IMR-90 (cell line): ENCODE data around the gene GAD2. TPM values are rescaled to one million over a fixed set of nuclear protein-coding genes. Genes with fewer than 3 reads are reported as not detected.

ENCODE experiments used
- ATAC-seq: fragments of 200-7000 bp; cut with Tn5 transposase; 2 replicates; pipeline ENCODE4 v1.9.1; 2020; ENCODE audit warnings: low read depth, mild to moderate bottlenecking, moderate library complexity
- BruUV-seq: library from RNA; stranded (reverse); fragments of 400-500 nt; replicated peaks from 2 replicates; lab custom pipeline; 2021; lab: Mats Ljungman, UMichigan
- CTCF ChIA-PET: fragments of 300-600 bp; formaldehyde crosslinking; extraction: SDS; loops from one replicate; lab custom pipeline; 2021; ENCODE audit warnings: antibody characterized with exemption; lab: Yijun Ruan, JAX
- POLR2A ChIA-PET: fragments of 300-600 bp; sonication (Branson Sonifier 250); formaldehyde crosslinking; loops from one replicate; lab custom pipeline; 2022; ENCODE audit warnings: antibody characterized with exemption; ENCODE audit not compliant: unreplicated experiment; lab: Charles Lee
- DNase-seq: peaks from one replicate; pipeline ENCODE4 v3.0.0; 2013
- H2AFZ ChIP-seq: replicated peaks from 2 replicates; pipeline ENCODE3; 2013; ENCODE audit warnings: low read length, mild to moderate bottlenecking; ENCODE audit not compliant: poor library complexity
- H2AK5ac ChIP-seq: 2 replicates; pipeline ENCODE4 v1.6.1; 2013; ENCODE audit warnings: low read depth, low read length, inconsistent platforms
- H2AK9ac ChIP-seq: replicated peaks from 2 replicates; pipeline ENCODE3; 2013; ENCODE audit warnings: mild to moderate bottlenecking, low read depth, low read length, moderate library complexity; ENCODE audit not compliant: poor library complexity
- H2BK120ac ChIP-seq: 2 replicates; pipeline ENCODE4 v1.6.1; 2013; ENCODE audit warnings: low read depth, low read length, inconsistent platforms
- H2BK15ac ChIP-seq: 3 replicates; pipeline ENCODE4 v1.6.1; 2013; ENCODE audit warnings: low read depth, low read length, inconsistent platforms
- H2BK20ac ChIP-seq: 2 replicates; pipeline ENCODE4 v1.6.1; 2013; ENCODE audit warnings: low read depth, mild to moderate bottlenecking, inconsistent platforms, low read length, moderate library complexity
- H2BK5ac ChIP-seq: 2 replicates; pipeline ENCODE4 v1.6.1; 2013; ENCODE audit warnings: mild to moderate bottlenecking, low read depth, low read length, inconsistent platforms; ENCODE audit not compliant: poor library complexity, severe bottlenecking
- H3K14ac ChIP-seq: replicated peaks from 2 replicates; pipeline ENCODE4 v1.6.1; 2013; ENCODE audit warnings: low read depth, low read length, inconsistent platforms
- H3K18ac ChIP-seq: 2 replicates; pipeline ENCODE4 v1.6.1; 2013; ENCODE audit warnings: low read depth, low read length, control low read depth
- H3K23ac ChIP-seq: 2 replicates; pipeline ENCODE4 v1.6.1; 2013; ENCODE audit warnings: low read depth, low read length, inconsistent platforms
- H3K27ac ChIP-seq: 2 replicates; pipeline ENCODE4 v1.5.1; 2013; ENCODE audit warnings: mild to moderate bottlenecking, control low read depth, low read length; ENCODE audit not compliant: insufficient read depth
- H3K27me3 ChIP-seq: 2 replicates; pipeline ENCODE4 v1.6.1; 2013; ENCODE audit warnings: low read length; ENCODE audit not compliant: control insufficient read depth, insufficient read depth
- H3K36me3 ChIP-seq: 2 replicates; pipeline ENCODE4 v1.6.1; 2013; ENCODE audit warnings: low read length, mixed read lengths; ENCODE audit not compliant: control insufficient read depth, insufficient read depth
- H3K4ac ChIP-seq: 2 replicates; pipeline ENCODE4 v1.6.1; 2013; ENCODE audit warnings: low read depth, low read length, inconsistent platforms
- H3K4me1 ChIP-seq: 2 replicates; pipeline ENCODE4 v1.6.1; 2013; ENCODE audit warnings: low read length, mixed read lengths; ENCODE audit not compliant: control insufficient read depth, insufficient read depth
- H3K4me2 ChIP-seq: 2 replicates; pipeline ENCODE4 v1.6.1; 2013; ENCODE audit warnings: low read depth, mild to moderate bottlenecking, control low read depth, low read length, moderate library complexity
- H3K4me3 ChIP-seq: 2 replicates; pipeline ENCODE4 v1.5.1; 2013; ENCODE audit warnings: low read depth, mild to moderate bottlenecking, control low read depth, low read length, moderate library complexity; ENCODE audit not compliant: insufficient read depth
- H3K56ac ChIP-seq: 2 replicates; pipeline ENCODE4 v1.6.1; 2013; ENCODE audit warnings: low read length, inconsistent platforms; ENCODE audit not compliant: insufficient read depth; ENCODE audit errors: extremely low read depth
- H3K79me1 ChIP-seq, 2 experiments: 2 replicates each; pipeline ENCODE4 v1.6.1; 2013; ENCODE audit warnings: low read length in 2 of 2, inconsistent platforms in 1 of 2, low read depth in 1 of 2
- H3K9ac ChIP-seq: 2 replicates; pipeline ENCODE4 v1.6.1; 2013; ENCODE audit warnings: low read depth, low read length, control low read depth
- H3K9me1 ChIP-seq: 2 replicates; pipeline ENCODE4 v1.6.1; 2013; ENCODE audit warnings: low read length, inconsistent platforms; ENCODE audit not compliant: insufficient read depth
- H3K9me3 ChIP-seq: 2 replicates; pipeline ENCODE4 v1.6.1; 2013; ENCODE audit warnings: low read length; ENCODE audit not compliant: control insufficient read depth, insufficient read depth
- H4K20me1 ChIP-seq: 2 replicates; pipeline ENCODE4 v1.6.1; 2013; ENCODE audit warnings: low read length, inconsistent platforms; ENCODE audit not compliant: insufficient read depth
- H4K5ac ChIP-seq: 2 replicates; pipeline ENCODE4 v1.6.1; 2013; ENCODE audit warnings: mild to moderate bottlenecking, low read depth, low read length, control low read depth
- H4K8ac ChIP-seq, 2 experiments: 2 replicates each; pipeline ENCODE4 v1.6.1; 2013; ENCODE audit warnings: low read depth in 2 of 2, low read length in 2 of 2, control low read depth in 1 of 2, inconsistent platforms in 1 of 2
- H4K91ac ChIP-seq: 2 replicates; pipeline ENCODE4 v1.6.1; 2013; ENCODE audit warnings: low read depth, low read length, inconsistent platforms; ENCODE audit not compliant: insufficient read depth
- BHLHE40 ChIP-seq: fragments of 150-350 bp; IDR thresholded peaks from 2 replicates; pipeline ENCODE4 v1.6.1; 2016; ENCODE audit warnings: mild to moderate bottlenecking, low read depth, low read length
- CEBPB ChIP-seq: IDR thresholded peaks from 2 replicates; pipeline ENCODE4 v1.6.1; 2012; ENCODE audit warnings: low read depth, low read length, improper control_type of control experiment
- CHD1 ChIP-seq: IDR thresholded peaks from 2 replicates; pipeline ENCODE4 v1.6.1; 2012; ENCODE audit warnings: low read depth, low read length, improper control_type of control experiment
- CTCF ChIP-seq: conservative IDR thresholded peaks from 2 replicates; pipeline ENCODE4 v1.5.1; 2012; ENCODE audit warnings: mild to moderate bottlenecking, low read depth, low read length, improper control_type of control experiment
- FOS ChIP-seq: fragments of 150-350 bp; IDR thresholded peaks from 2 replicates; pipeline ENCODE4 v1.6.1; 2016; ENCODE audit warnings: low read depth, low read length
- MAFK ChIP-seq: IDR thresholded peaks from 2 replicates; pipeline ENCODE4 v1.6.1; 2012; ENCODE audit warnings: low read depth, low read length, improper control_type of control experiment
- MAZ ChIP-seq: IDR thresholded peaks from 2 replicates; pipeline ENCODE4 v1.6.1; 2012; ENCODE audit warnings: low read depth, mild to moderate bottlenecking, low read length, improper control_type of control experiment, moderate library complexity, borderline replicate concordance
- MXI1 ChIP-seq: IDR thresholded peaks from 2 replicates; pipeline ENCODE4 v1.6.1; 2012; ENCODE audit warnings: low read depth, mild to moderate bottlenecking, low read length, moderate library complexity, borderline replicate concordance
- NFE2L2 ChIP-seq: fragments of 150-350 bp; IDR thresholded peaks from 2 replicates; pipeline ENCODE4 v1.6.1; 2016; ENCODE audit warnings: low read depth, mild to moderate bottlenecking, low read length
- POLR2A ChIP-seq: IDR thresholded peaks from 2 replicates; pipeline ENCODE4 v1.6.1; 2012; ENCODE audit warnings: mild to moderate bottlenecking, low read depth, low read length
- RAD21 ChIP-seq: IDR thresholded peaks from 2 replicates; pipeline ENCODE4 v1.6.1; 2012; ENCODE audit warnings: low read length, improper control_type of control experiment
- RCOR1 ChIP-seq: IDR thresholded peaks from 2 replicates; pipeline ENCODE4 v1.6.1; 2012; ENCODE audit warnings: mild to moderate bottlenecking, low read length, improper control_type of control experiment; ENCODE audit not compliant: insufficient replicate concordance
- RFX5 ChIP-seq: IDR thresholded peaks from 2 replicates; pipeline ENCODE4 v1.8.0; 2012; ENCODE audit warnings: low read depth, mild to moderate bottlenecking, low read length, moderate library complexity
- SMC3 ChIP-seq: fragments of 150-350 bp; IDR thresholded peaks from 2 replicates; pipeline ENCODE4 v1.6.1; 2016; ENCODE audit warnings: low read depth, mild to moderate bottlenecking, antibody characterized with exemption, low read length, moderate library complexity
- WGBS, 2 experiments: methylation state at CpG; one replicate each; pipeline versions ENCODE4 v1.1.5 to v1.1.7; 2013; ENCODE audit warnings: missing lambda C conversion rate in 2 of 2; ENCODE audit not compliant: insufficient read length in 1 of 2; ENCODE audit errors: extremely low coverage in 2 of 2; 5-methylcytosine and 5-hydroxymethylcytosine counted together
- dilution Hi-C: fragments of 300-500 bp; cut with HindIII; formaldehyde crosslinking; loops from one replicate; pipeline ENCODE4 v1.14.3; 2018; ENCODE audit warnings: low sequenced_read_pairs; ENCODE audit not compliant: unreplicated experiment
- in situ Hi-C: fragments of 300-500 bp; cut with MboI; formaldehyde crosslinking; loops from 3 replicates; pipeline ENCODE4 v1.14.3; 2019; ENCODE audit warnings: low sequenced_read_pairs, inconsistent platforms, mixed read lengths
- intact Hi-C: fragments of 100-400 bp; cut with micrococcal nuclease; formaldehyde crosslinking; loops from 2 replicates; pipeline ENCODE4 v1.10.0; 2022
- polyA plus RNA-seq, 3 experiments: library from polyadenylated mRNA; depleted of rRNA; stranded (reverse); fragments of >200 nt; gene quantifications; 2 replicates each; pipeline ENCODE4 v1.2.3, GENCODE V29; 2012; ENCODE audit warnings: low replicate concordance in 1 of 3
- total RNA-seq: library from RNA; depleted of rRNA; stranded (reverse); fragments of >200 nt; gene quantifications from 2 replicates; pipeline ENCODE4 v1.2.3, GENCODE V29; 2012
- TF ChIP-seq, protein P1 (sequence below): fragments of 150-350 bp; IDR thresholded peaks from 2 replicates; pipeline ENCODE4 v1.6.1; 2016; ENCODE audit warnings: low read depth, mild to moderate bottlenecking, low read length, moderate library complexity, borderline replicate concordance
- TF ChIP-seq, protein P2 (sequence below): fragments of 150-350 bp; IDR thresholded peaks from 2 replicates; pipeline ENCODE4 v1.6.1; 2017; ENCODE audit warnings: mild to moderate bottlenecking, antibody characterized with exemption, low read length, low read depth

The GAD2 gene
- total and polyA plus RNA-seq, 2 of the 4 experiments (the other 2 are of a cell fraction) = not detected

DNA sequence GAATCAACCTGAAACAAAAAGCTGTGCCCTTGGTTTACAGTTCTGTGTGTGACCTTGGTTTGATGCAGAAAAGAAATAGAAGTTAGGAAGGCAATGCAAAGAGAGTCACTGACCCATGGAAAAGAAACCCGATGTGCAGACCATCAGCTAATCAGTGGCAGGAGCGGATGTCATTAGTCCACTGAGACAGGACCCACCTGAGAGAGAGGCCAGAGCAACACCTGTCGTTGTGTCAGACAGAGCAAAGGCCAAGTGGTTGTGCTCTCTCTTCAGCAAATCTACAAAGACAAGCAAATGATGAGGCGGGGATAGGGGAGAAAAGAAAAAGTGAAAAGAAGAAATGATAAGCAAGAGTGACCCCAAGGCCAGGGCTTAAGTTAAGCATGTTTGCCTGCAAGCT is 8.7 kb downstream of the GAD2 start:
- in situ Hi-C loops = no loop called here
- no peaks in the 10 kb centered on the region for H3K79me1 ChIP-seq
- no peak overlapping the region for H3K27ac ChIP-seq
- intact Hi-C loops = no loop called here
- no peak overlapping the region for H3K4me3 ChIP-seq
- H3K18ac ChIP-seq = no peak overlapping the region
- H3K27me3 ChIP-seq = no peaks in the 10 kb centered on the region
- H3K14ac ChIP-seq = no peak overlapping the region
- H4K20me1 ChIP-seq = no peaks in the 10 kb centered on the region
- POLR2A ChIA-PET = no interaction called here
- BruUV-seq = no TSS peak
- TF ChIP-seq, protein P1, sequence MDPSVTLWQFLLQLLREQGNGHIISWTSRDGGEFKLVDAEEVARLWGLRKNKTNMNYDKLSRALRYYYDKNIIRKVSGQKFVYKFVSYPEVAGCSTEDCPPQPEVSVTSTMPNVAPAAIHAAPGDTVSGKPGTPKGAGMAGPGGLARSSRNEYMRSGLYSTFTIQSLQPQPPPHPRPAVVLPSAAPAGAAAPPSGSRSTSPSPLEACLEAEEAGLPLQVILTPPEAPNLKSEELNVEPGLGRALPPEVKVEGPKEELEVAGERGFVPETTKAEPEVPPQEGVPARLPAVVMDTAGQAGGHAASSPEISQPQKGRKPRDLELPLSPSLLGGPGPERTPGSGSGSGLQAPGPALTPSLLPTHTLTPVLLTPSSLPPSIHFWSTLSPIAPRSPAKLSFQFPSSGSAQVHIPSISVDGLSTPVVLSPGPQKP = no peak
- no peak for TF ChIP-seq MAZ
- TF ChIP-seq, protein P2, sequence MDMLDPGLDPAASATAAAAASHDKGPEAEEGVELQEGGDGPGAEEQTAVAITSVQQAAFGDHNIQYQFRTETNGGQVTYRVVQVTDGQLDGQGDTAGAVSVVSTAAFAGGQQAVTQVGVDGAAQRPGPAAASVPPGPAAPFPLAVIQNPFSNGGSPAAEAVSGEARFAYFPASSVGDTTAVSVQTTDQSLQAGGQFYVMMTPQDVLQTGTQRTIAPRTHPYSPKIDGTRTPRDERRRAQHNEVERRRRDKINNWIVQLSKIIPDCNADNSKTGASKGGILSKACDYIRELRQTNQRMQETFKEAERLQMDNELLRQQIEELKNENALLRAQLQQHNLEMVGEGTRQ = no peak
- no peak for TF ChIP-seq NFE2L2
- TF ChIP-seq FOS = no peak
- TF ChIP-seq MXI1 = no peak
- TF ChIP-seq RAD21 = no peak
- TF ChIP-seq POLR2A = no peak
- no peak for TF ChIP-seq MAFK
- TF ChIP-seq CEBPB = no peak
- no peak for TF ChIP-seq BHLHE40
- no peak for TF ChIP-seq SMC3
- no peak for TF ChIP-seq CHD1
- TF ChIP-seq RCOR1 = no peak
- TF ChIP-seq RFX5 = no peak
- no peak for TF ChIP-seq CTCF
- no peak overlapping the region for H2AK9ac ChIP-seq
- H3K23ac ChIP-seq = no peak overlapping the region
- H3K4ac ChIP-seq = no peak overlapping the region
- 29% methylated on average over 2 of the region's 4 CpGs; no CpG with 5 or more reads in 1 of the 2 experiments for WGBS, 2 experiments
- no peaks in the 10 kb centered on the region for H3K36me3 ChIP-seq
- no peak overlapping the region for H4K8ac ChIP-seq
- H3K4me1 ChIP-seq = no peaks in the 10 kb centered on the region
- no peak overlapping the region for H2AK5ac ChIP-seq
- H3K56ac ChIP-seq = no peak overlapping the region
- DNase-seq (no peak), ATAC-seq (no peak)
- H2BK120ac ChIP-seq = no peak overlapping the region
- no peak overlapping the region for H4K91ac ChIP-seq
- dilution Hi-C loops = no loop called here
- no peak overlapping the region for H3K4me2 ChIP-seq
- H2BK5ac ChIP-seq = no peak overlapping the region
- no peak overlapping the region for H2BK20ac ChIP-seq
- no peaks in the 10 kb centered on the region for H3K9me1 ChIP-seq
- no peak overlapping the region for H2AFZ ChIP-seq
- CTCF ChIA-PET = no interaction called here
- H2BK15ac ChIP-seq = no peak overlapping the region
- peaks cover 21% of the 10 kb centered on the region for H3K9me3 ChIP-seq
- no peak overlapping the region for H4K5ac ChIP-seq
- no peak overlapping the region for H3K9ac ChIP-seq
